ENCODE data around the gene SYT12. TPM values are rescaled to one million over a fixed set of nuclear protein-coding genes. Genes with fewer than 3 reads are reported as not detected.
"Not testable (repeated sequence)": the region's sequence is repeated elsewhere in the genome, so short reads cannot be mapped to it uniquely, and the experiment has no call there.

The SYT12 gene
- total RNA-seq, 1 donor from 2014 or later = 7.2 TPM

GRCh38 chr11:66987924-66988637 is 34.9 kb upstream of the SYT12 start:
- Mint-ChIP-seq H3K9me3 (ENCODE audit: low read depth) (no peaks in the 10 kb centered on the region), H3K27ac (ENCODE audit: unreplicated experiment) (no peak overlapping the region), H3K36me3 (ENCODE audit: low read depth) (no peaks in the 10 kb centered on the region), H3K4me1 (ENCODE audit: low read depth) (peaks cover 26% of the 10 kb centered on the region), H3K27me3 (ENCODE audit: low read depth) (no peaks in the 10 kb centered on the region), H3K4me3 (ENCODE audit: unreplicated experiment) (no peak overlapping the region)
- DNase-seq (ENCODE audit: low spot score) = no peak
- TF ChIP-seq CTCF (IDR thresholded peaks at IDR 0.05) = no peak

GRCh38 chr11:66988741-66989140 is 34.2 kb upstream of the SYT12 start:
- not testable (repeated sequence) for H3K27me3 Mint-ChIP-seq (ENCODE audit: low read depth); H3K4me3 Mint-ChIP-seq (ENCODE audit: unreplicated experiment); H3K27ac Mint-ChIP-seq (ENCODE audit: unreplicated experiment); DNase-seq (ENCODE audit: low spot score); H3K9me3 Mint-ChIP-seq (ENCODE audit: low read depth); H3K36me3 Mint-ChIP-seq (ENCODE audit: low read depth)
- H3K4me1 Mint-ChIP-seq (ENCODE audit: low read depth) = peaks cover 21% of the 10 kb centered on the region

- not testable (repeated sequence) for H3K27me3 Mint-ChIP-seq (ENCODE audit: low read depth); H3K36me3 Mint-ChIP-seq (ENCODE audit: low read depth); H3K9me3 Mint-ChIP-seq (ENCODE audit: low read depth); H3K27ac Mint-ChIP-seq (ENCODE audit: unreplicated experiment); DNase-seq (ENCODE audit: low spot score); H3K4me3 Mint-ChIP-seq (ENCODE audit: unreplicated experiment)
- H3K4me1 Mint-ChIP-seq (ENCODE audit: low read depth) = peaks cover 16% of the 10 kb centered on the region
These were observed 33.6 kb upstream of the SYT12 start for GRCh38 chr11:66989360-66989759.

- no peak for TF ChIP-seq CTCF (IDR thresholded peaks at IDR 0.05)
- no peaks in the 10 kb centered on the region for H3K27me3 Mint-ChIP-seq (ENCODE audit: low read depth)
- H3K36me3 Mint-ChIP-seq (ENCODE audit: low read depth) = no peaks in the 10 kb centered on the region
- H3K4me1 Mint-ChIP-seq (ENCODE audit: low read depth) = peaks cover 18% of the 10 kb centered on the region
- no peak overlapping the region for H3K27ac Mint-ChIP-seq (ENCODE audit: unreplicated experiment)
- DNase-seq (ENCODE audit: low spot score) = no peak
- H3K4me3 Mint-ChIP-seq (ENCODE audit: unreplicated experiment) = no peak overlapping the region
- no peaks in the 10 kb centered on the region for H3K9me3 Mint-ChIP-seq (ENCODE audit: low read depth)
These were observed 30.9 kb upstream of the SYT12 start for GRCh38 chr11:66992041-66992440.

- Mint-ChIP-seq H3K27me3 (ENCODE audit: low read depth) (no peaks in the 10 kb centered on the region), H3K27ac (ENCODE audit: unreplicated experiment) (peak overlapping the region; percentile 78), H3K9me3 (ENCODE audit: low read depth) (no peaks in the 10 kb centered on the region), H3K36me3 (ENCODE audit: low read depth) (no peaks in the 10 kb centered on the region), H3K4me1 (ENCODE audit: low read depth) (peaks cover 18% of the 10 kb centered on the region), H3K4me3 (ENCODE audit: unreplicated experiment) (no peak overlapping the region)
- no peak for TF ChIP-seq CTCF (IDR thresholded peaks at IDR 0.05)
- DNase-seq (ENCODE audit: low spot score) = no peak
These were observed 26.2 kb upstream of the SYT12 start for GRCh38 chr11:66996609-66997273.

- Mint-ChIP-seq H3K9me3 (ENCODE audit: low read depth) (no peaks in the 10 kb centered on the region), H3K27ac (ENCODE audit: unreplicated experiment) (no peak overlapping the region), H3K4me3 (ENCODE audit: unreplicated experiment) (no peak overlapping the region), H3K27me3 (ENCODE audit: low read depth) (no peaks in the 10 kb centered on the region), H3K36me3 (ENCODE audit: low read depth) (no peaks in the 10 kb centered on the region), H3K4me1 (ENCODE audit: low read depth) (peaks cover 24% of the 10 kb centered on the region)
- no peak for DNase-seq (ENCODE audit: low spot score)
- no peak for TF ChIP-seq CTCF (IDR thresholded peaks at IDR 0.05)
These were observed 23.4 kb upstream of the SYT12 start for GRCh38 chr11:66999555-66999954.
